ENCODE data around the gene MTA1.

DNA sequence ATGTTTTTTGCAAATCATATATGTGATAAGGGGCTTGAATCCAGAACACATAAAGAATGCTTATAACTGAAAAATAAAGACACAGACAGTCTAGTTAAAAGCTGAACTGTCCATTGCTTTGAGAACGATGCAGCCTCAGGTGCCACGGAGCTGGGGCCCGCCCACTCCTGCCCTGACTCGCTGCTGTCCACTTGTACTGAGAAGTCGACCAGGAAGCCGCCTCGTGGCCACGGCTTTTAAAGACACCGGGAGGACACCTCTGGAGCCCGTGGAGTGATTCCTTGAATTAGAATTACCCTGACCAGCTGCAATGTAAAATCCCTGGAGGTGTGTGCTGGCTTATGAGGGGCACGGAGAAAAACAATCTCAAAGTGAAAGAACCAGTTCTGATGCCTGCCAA, 45.2 kb upstream of the MTA1 start:
- TF ChIP-seq, protein P1, sequence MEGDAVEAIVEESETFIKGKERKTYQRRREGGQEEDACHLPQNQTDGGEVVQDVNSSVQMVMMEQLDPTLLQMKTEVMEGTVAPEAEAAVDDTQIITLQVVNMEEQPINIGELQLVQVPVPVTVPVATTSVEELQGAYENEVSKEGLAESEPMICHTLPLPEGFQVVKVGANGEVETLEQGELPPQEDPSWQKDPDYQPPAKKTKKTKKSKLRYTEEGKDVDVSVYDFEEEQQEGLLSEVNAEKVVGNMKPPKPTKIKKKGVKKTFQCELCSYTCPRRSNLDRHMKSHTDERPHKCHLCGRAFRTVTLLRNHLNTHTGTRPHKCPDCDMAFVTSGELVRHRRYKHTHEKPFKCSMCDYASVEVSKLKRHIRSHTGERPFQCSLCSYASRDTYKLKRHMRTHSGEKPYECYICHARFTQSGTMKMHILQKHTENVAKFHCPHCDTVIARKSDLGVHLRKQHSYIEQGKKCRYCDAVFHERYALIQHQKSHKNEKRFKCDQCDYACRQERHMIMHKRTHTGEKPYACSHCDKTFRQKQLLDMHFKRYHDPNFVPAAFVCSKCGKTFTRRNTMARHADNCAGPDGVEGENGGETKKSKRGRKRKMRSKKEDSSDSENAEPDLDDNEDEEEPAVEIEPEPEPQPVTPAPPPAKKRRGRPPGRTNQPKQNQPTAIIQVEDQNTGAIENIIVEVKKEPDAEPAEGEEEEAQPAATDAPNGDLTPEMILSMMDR (IDR thresholded peaks at IDR 0.05 in 2 of 3, conservative IDR thresholded peaks at IDR 0.05 in 1 of 3; ENCODE audit: control insufficient read depth in 2 of 3, extremely low read depth in 1 of 3, insufficient read depth in 1 of 3, low read depth in 3 of 3, low read length in 3 of 3) = no peak
- TF ChIP-seq REST (IDR thresholded peaks at IDR 0.05; ENCODE audit: low read depth, low read length) = no peak
- TF ChIP-seq ATF2 (IDR thresholded peaks at IDR 0.05; ENCODE audit: low read length) = no peak
- TF ChIP-seq, protein P2, sequence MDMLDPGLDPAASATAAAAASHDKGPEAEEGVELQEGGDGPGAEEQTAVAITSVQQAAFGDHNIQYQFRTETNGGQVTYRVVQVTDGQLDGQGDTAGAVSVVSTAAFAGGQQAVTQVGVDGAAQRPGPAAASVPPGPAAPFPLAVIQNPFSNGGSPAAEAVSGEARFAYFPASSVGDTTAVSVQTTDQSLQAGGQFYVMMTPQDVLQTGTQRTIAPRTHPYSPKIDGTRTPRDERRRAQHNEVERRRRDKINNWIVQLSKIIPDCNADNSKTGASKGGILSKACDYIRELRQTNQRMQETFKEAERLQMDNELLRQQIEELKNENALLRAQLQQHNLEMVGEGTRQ (IDR thresholded peaks at IDR 0.05; ENCODE audit: borderline replicate concordance, low read depth, low read length) = no peak
- TF ChIP-seq ZBTB33 (IDR thresholded peaks at IDR 0.05) = no peak
- no peak for TF ChIP-seq FOXM1 (IDR thresholded peaks at IDR 0.05; ENCODE audit: low read depth, low read length)
- no peak for TF ChIP-seq JUND (IDR thresholded peaks at IDR 0.05; ENCODE audit: low read depth, low read length)
- no peak for TF ChIP-seq YY1 (IDR thresholded peaks at IDR 0.05; ENCODE audit: low read depth, low read length)
- no peak for TF ChIP-seq TARDBP (IDR thresholded peaks at IDR 0.05; ENCODE audit: borderline replicate concordance)
- no peak for TF ChIP-seq IRF5 (IDR thresholded peaks at IDR 0.05; ENCODE audit: borderline replicate concordance)
